ENCODE measurements around the gene CLIP2. TPM values are rescaled to one million over a fixed set of nuclear protein-coding genes. Genes with fewer than 3 reads are reported as not detected.

CLIP2 gene
- total and polyA plus RNA-seq, 2 of the 8 experiments (the other 6 are each of a cell fraction or from before 2014, with no cell fraction given) = 8.3 to 41.5 TPM

DNA sequence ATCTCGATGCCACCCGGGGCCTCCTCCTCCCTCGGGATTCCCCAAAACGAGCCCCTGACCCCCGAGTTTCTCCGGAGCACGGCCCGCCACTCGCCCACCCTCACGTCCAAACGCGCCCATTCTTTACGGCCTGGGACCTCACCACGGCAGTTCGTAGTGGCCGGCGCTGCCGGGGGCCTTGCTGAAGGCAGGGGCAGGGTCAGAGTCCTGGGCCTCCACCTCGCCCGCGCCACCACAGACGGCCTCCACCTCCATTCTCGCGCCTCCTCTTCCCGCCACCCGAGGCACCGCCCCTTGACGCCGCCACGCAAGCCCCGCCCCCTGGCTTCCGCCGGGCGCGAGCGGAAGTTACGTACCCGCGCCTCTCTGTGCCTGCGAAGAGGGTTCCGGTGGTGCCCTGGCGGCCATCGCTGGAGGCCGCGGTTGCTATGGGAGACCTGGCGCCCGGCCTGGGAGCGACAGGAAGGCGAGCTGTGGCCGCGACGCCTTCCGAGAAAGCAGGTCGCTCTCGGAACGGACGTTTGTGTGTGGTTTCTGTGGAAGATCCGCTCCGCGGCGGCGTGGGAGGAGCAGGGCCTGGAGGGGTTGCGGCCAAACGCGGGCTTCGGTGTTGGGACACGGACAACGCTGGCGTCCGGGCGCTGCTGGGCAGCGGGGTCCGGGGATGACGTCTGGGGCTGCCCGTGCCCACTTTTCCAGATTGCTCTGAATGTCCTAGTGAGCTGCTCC lies 34.9 kb upstream of the CLIP2 start, which contains the start of gene RFC2 (continued):
- TF ChIP-seq, protein P1, sequence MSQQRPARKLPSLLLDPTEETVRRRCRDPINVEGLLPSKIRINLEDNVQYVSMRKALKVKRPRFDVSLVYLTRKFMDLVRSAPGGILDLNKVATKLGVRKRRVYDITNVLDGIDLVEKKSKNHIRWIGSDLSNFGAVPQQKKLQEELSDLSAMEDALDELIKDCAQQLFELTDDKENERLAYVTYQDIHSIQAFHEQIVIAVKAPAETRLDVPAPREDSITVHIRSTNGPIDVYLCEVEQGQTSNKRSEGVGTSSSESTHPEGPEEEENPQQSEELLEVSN (IDR thresholded peaks at IDR 0.05) = peak; percentile 83
- peak; percentile 92 for TF ChIP-seq PHF8 (conservative IDR thresholded peaks at IDR 0.05; ENCODE audit: low read depth, low read length)
- TF ChIP-seq CTBP2 (IDR thresholded peaks at IDR 0.05; ENCODE audit: borderline replicate concordance, insufficient read depth, insufficient read length, low read length) = no peak
- TF ChIP-seq SIX5 (IDR thresholded peaks at IDR 0.05; ENCODE audit: low read depth, low read length) = no peak
- no peak for TF ChIP-seq CBX5 (IDR thresholded peaks at IDR 0.05; ENCODE audit: low read depth, low read length)
- no peak for TF ChIP-seq ATF2 (IDR thresholded peaks at IDR 0.05; ENCODE audit: low read length)
- TF ChIP-seq CEBPB (IDR thresholded peaks at IDR 0.05; ENCODE audit: low read depth, low read length) = no peak
- peak; percentile 44 for TF ChIP-seq TAF7 (optimal IDR thresholded peaks at IDR 0.05; ENCODE audit: borderline replicate concordance, low read depth, low read length)
- TF ChIP-seq CREB1 (IDR thresholded peaks at IDR 0.05) = peak; percentile 86
